ENCODE measurements around the gene OR1M1. TPM values are rescaled to one million over a fixed set of nuclear protein-coding genes. Genes with fewer than 3 reads are reported as not detected.

Gene OR1M1, protein sequence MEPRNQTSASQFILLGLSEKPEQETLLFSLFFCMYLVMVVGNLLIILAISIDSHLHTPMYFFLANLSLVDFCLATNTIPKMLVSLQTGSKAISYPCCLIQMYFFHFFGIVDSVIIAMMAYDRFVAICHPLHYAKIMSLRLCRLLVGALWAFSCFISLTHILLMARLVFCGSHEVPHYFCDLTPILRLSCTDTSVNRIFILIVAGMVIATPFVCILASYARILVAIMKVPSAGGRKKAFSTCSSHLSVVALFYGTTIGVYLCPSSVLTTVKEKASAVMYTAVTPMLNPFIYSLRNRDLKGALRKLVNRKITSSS
- polyA plus RNA-seq (2011; rRNA removed) (not detected in 2 replicates), polyA minus RNA-seq (2011; rRNA and poly(A)+ RNA removed) (not detected in 2 replicates)

DNA sequence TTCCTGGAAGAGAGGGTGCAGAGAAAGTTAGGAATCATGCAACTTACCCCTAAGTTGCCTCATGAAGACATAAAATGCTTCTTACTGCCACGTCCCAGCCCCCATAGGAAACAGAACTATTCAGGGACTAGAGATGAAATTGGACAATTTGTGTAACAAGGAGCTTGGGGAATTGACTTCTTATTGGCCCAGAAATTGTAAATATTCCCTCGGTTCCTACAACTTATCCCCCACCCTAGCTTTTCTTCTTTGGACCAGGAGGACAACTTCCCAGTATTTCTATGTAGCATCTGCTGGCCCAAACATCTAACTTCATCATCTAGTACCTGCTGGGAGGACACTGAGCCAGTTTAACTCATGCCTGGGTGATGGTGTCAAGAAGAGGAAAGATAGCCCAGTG is at the start of gene OR1M1:
Gene OR1M1, plus strand, starts transcription at position 301 of the 400 bp plus-strand sequence. CDS start 6,184 bp downstream, outside the sequence.
- no peak for DNase-seq (ENCODE audit: low read depth, low spot score)
- Histone ChIP-seq H3K27ac (ENCODE audit: low read depth, low read length) (no peak within 1 kb of the TSS), H3K4me3 (ENCODE audit: low read depth, low read length) (no peak within 1 kb of the TSS), H3K9me3 (ENCODE audit: control insufficient read depth, insufficient read depth, low read length) (peaks cover 34% of the 10 kb centered on the region), H3K27me3 (ENCODE audit: control insufficient read depth, insufficient read depth, low read length) (no peaks in the 10 kb centered on the region)
- CTCF ChIA-PET: no interaction called here
- POLR2A ChIA-PET: no interaction called here
- TF ChIP-seq, protein P1, sequence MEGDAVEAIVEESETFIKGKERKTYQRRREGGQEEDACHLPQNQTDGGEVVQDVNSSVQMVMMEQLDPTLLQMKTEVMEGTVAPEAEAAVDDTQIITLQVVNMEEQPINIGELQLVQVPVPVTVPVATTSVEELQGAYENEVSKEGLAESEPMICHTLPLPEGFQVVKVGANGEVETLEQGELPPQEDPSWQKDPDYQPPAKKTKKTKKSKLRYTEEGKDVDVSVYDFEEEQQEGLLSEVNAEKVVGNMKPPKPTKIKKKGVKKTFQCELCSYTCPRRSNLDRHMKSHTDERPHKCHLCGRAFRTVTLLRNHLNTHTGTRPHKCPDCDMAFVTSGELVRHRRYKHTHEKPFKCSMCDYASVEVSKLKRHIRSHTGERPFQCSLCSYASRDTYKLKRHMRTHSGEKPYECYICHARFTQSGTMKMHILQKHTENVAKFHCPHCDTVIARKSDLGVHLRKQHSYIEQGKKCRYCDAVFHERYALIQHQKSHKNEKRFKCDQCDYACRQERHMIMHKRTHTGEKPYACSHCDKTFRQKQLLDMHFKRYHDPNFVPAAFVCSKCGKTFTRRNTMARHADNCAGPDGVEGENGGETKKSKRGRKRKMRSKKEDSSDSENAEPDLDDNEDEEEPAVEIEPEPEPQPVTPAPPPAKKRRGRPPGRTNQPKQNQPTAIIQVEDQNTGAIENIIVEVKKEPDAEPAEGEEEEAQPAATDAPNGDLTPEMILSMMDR (IDR thresholded peaks at IDR 0.05; ENCODE audit: low read depth, low read length): no peak

DNA sequence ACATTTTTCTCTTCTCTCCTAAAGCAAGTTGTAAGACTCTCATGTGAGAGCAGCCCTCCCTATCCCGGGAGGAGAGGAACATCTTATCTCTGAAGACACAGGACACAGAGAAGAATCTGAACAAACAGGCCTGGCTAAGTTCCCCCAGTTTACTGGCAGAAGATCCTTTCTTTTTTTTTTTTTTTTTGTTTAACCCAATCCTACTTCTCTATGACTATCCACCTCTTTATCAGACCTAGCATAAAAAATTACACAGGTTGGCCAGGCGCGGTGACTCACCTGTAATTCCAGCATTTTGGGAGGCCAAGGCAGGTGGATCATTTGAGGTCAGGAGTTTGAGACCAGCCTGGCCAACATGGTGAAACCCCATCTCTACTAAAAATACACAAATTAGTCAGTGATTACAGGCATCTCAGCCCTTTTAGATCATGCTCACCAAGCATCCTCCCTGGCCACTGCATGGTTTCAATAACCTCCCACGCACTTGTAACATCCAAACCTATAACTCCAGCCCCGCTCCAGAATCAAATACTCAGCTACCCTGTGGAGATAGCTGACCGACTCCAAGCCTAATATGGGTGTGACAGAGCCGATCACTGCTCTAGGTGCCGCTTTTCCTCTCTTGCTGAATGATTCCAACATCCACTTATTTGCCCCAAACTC is 49.3 kb upstream of the OR1M1 start:
- H3K27me3 ChIP-seq (ENCODE audit: control insufficient read depth, insufficient read depth, low read length): no peaks in the 10 kb centered on the region
- POLR2A ChIA-PET: no interaction called here

DNA sequence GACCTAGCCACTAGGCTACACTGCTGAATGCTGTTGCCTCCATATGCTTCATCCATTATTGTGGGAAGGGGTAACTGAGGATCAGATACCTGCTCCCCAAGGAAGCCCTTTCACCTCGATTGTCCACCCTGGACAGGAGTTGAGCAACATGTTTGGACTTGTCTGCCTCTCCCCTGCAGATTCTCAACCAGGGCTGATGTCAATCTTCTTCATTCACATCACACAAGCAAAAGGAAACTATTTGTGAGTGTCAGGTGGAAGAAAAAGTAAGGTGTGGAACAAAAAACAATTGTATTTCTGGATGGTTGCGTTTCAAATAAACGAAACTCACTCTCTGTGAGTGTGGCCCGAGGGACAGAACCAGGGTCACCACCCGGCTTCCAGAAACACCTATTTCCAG is 47.1 kb upstream of the OR1M1 start:
- no peak overlapping the region for H3K27ac ChIP-seq (ENCODE audit: low read depth, low read length)
- ChIA-PET CTCF (no interaction called here), POLR2A (no interaction called here)
- TF ChIP-seq, protein P1 (IDR thresholded peaks at IDR 0.05; ENCODE audit: low read depth, low read length): no peak
- H3K4me3 ChIP-seq (ENCODE audit: low read depth, low read length): no peak overlapping the region
- H3K9me3 ChIP-seq (ENCODE audit: control insufficient read depth, insufficient read depth, low read length): peaks cover 55% of the 10 kb centered on the region
- H3K27me3 ChIP-seq (ENCODE audit: control insufficient read depth, insufficient read depth, low read length): no peaks in the 10 kb centered on the region
- DNase-seq (ENCODE audit: low read depth, low spot score): no peak

More for the DNA sequence above, 49.3 kb upstream of the OR1M1 start:
- CTCF ChIA-PET: no interaction called here
- Histone ChIP-seq H3K9me3 (ENCODE audit: control insufficient read depth, insufficient read depth, low read length) (peaks cover 63% of the 10 kb centered on the region), H3K27ac (ENCODE audit: low read depth, low read length) (no peak overlapping the region), H3K4me3 (ENCODE audit: low read depth, low read length) (no peak overlapping the region)
- TF ChIP-seq, protein P1 (IDR thresholded peaks at IDR 0.05; ENCODE audit: low read depth, low read length): no peak
- DNase-seq (ENCODE audit: low read depth, low spot score): no peak

DNA sequence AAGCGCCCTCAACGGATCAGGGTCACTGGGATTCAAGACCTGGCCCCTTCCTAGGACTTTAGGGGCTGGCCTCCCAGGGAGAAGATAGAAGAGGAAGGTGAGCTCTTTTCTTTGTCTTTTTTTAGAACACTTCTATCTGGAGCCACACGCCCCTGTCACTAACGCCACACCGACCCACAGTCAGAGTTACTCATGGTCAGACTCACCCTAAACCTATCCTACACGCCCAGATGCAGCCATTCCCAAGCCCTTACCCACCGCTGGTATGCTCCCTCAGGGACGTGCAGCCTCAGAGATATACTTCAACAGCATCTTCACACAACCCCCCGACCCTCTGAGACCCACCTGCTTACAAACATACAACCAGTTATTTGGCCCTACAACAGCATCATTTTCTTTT is 46.7 kb upstream of the OR1M1 start:
- ChIA-PET CTCF (no interaction called here), POLR2A (no interaction called here)
- TF ChIP-seq, protein P1 (IDR thresholded peaks at IDR 0.05; ENCODE audit: low read depth, low read length): no peak
- no peak for DNase-seq (ENCODE audit: low read depth, low spot score)
- Histone ChIP-seq H3K4me3 (ENCODE audit: low read depth, low read length) (no peak overlapping the region), H3K27ac (ENCODE audit: low read depth, low read length) (no peak overlapping the region), H3K27me3 (ENCODE audit: control insufficient read depth, insufficient read depth, low read length) (no peaks in the 10 kb centered on the region), H3K9me3 (ENCODE audit: control insufficient read depth, insufficient read depth, low read length) (peaks cover 54% of the 10 kb centered on the region)

DNA sequence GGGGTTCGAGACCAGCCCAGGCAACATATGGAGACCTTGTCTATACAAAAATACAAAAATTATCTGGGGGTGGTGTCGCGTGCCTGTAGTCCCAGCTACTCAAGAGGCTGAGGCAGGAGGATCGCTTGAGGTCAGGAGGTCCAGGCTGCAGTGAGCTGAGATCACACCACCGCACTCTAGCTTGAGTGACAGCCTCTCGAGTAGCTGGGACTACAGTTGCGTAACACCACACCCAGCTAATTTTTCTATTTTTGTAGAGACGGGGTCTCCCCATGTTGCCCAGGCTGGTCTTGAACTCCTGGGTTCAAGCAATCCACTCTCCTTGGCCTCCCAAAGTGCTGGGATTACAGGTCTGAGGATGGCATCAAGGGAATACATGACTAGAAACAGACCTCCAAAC is 45.8 kb upstream of the OR1M1 start:
- ChIA-PET POLR2A (no interaction called here), CTCF (no interaction called here)

More for the DNA sequence above, 45.8 kb upstream of the OR1M1 start:
- H3K27ac ChIP-seq (ENCODE audit: low read depth, low read length): no peak overlapping the region
- H3K4me3 ChIP-seq (ENCODE audit: low read depth, low read length): no peak overlapping the region
- TF ChIP-seq, protein P1 (IDR thresholded peaks at IDR 0.05; ENCODE audit: low read depth, low read length): no peak
- DNase-seq (ENCODE audit: low read depth, low spot score): no peak
- peaks cover 51% of the 10 kb centered on the region for H3K9me3 ChIP-seq (ENCODE audit: control insufficient read depth, insufficient read depth, low read length)
- no peaks in the 10 kb centered on the region for H3K27me3 ChIP-seq (ENCODE audit: control insufficient read depth, insufficient read depth, low read length)

All from AG04450 (cell line).